GM12891 (cell line): ENCODE measurements around the gene CRB3.

Experiments used
- POLR2A ChIP-seq: IDR thresholded peaks from 2 replicates; pipeline ENCODE4 v1.6.1; 2011; ENCODE audit warnings: low read depth, low read length, control low read depth
- POLR2AphosphoS5 ChIP-seq: IDR thresholded peaks from 2 replicates; pipeline ENCODE4 v1.6.1; 2011; ENCODE audit warnings: low read depth, low read length, control low read depth

GRCh38 chr19:6480848-6481415, 16.9 kb downstream of the CRB3 start:
- no peak for TF ChIP-seq POLR2AphosphoS5
- TF ChIP-seq POLR2A: no peak
